Nephron progenitor cell (in vitro differentiated cells): ENCODE measurements around the gene PRSS12.

Experiments used
- DNase-seq: peaks from one replicate; pipeline ENCODE4 v3.0.0; 2021
- H3K27ac Mint-ChIP-seq: 2 replicates; pipeline ENCODE4 v1.8.0; 2021; ENCODE audit warnings: mild to moderate bottlenecking, moderate library complexity, mixed read lengths
- H3K27me3 Mint-ChIP-seq: 2 replicates; pipeline ENCODE4 v1.8.0; 2021; ENCODE audit warnings: mild to moderate bottlenecking, low read depth, mixed read lengths; ENCODE audit not compliant: poor library complexity
- H3K36me3 Mint-ChIP-seq: 2 replicates; pipeline ENCODE4 v1.8.0; 2021; ENCODE audit warnings: low read depth, mixed read lengths
- H3K4me1 Mint-ChIP-seq: 2 replicates; pipeline ENCODE4 v1.8.0; 2021; ENCODE audit warnings: mixed read lengths
- H3K4me3 Mint-ChIP-seq: 2 replicates; pipeline ENCODE4 v1.8.0; 2021; ENCODE audit warnings: mild to moderate bottlenecking, moderate library complexity, mixed read lengths
- H3K9me3 Mint-ChIP-seq: 2 replicates; pipeline ENCODE4 v1.8.0; 2021; ENCODE audit warnings: mild to moderate bottlenecking, moderate library complexity, mixed read lengths
- CTCF ChIP-seq: fragments of 200-600 bp; sonication (generic); IDR thresholded peaks from 2 replicates; pipeline ENCODE4 v1.5.0; 2021; ENCODE audit warnings: antibody characterized with exemption

PRSS12 gene

GRCh38 chr4:118290951-118291350, 61.9 kb downstream of the PRSS12 start:
- Mint-ChIP-seq H3K4me3 (no peak overlapping the region), H3K27ac (no peak overlapping the region), H3K4me1 (no peaks in the 10 kb centered on the region), H3K36me3 (no peaks in the 10 kb centered on the region), H3K27me3 (no peaks in the 10 kb centered on the region), H3K9me3 (no peaks in the 10 kb centered on the region)
- TF ChIP-seq CTCF: no peak
- no peak for DNase-seq

- no peaks in the 10 kb centered on the region for H3K27me3 Mint-ChIP-seq
- H3K4me1 Mint-ChIP-seq: no peaks in the 10 kb centered on the region
- no peak for TF ChIP-seq CTCF
- H3K27ac Mint-ChIP-seq: no peak overlapping the region
- no peak for DNase-seq
- H3K9me3 Mint-ChIP-seq: no peaks in the 10 kb centered on the region
- H3K36me3 Mint-ChIP-seq: no peaks in the 10 kb centered on the region
- no peak overlapping the region for H3K4me3 Mint-ChIP-seq
Observed at GRCh38 chr4:118289794-118290193, 63.0 kb downstream of the PRSS12 start.

GRCh38 chr4:118287711-118288451, 64.9 kb downstream of the PRSS12 start:
- peaks cover 2% of the 10 kb centered on the region for H3K36me3 Mint-ChIP-seq
- no peak overlapping the region for H3K27ac Mint-ChIP-seq
- no peaks in the 10 kb centered on the region for H3K9me3 Mint-ChIP-seq
- H3K4me1 Mint-ChIP-seq: peaks cover 3% of the 10 kb centered on the region
- H3K27me3 Mint-ChIP-seq: no peaks in the 10 kb centered on the region
- no peak for TF ChIP-seq CTCF
- DNase-seq: no peak
- no peak overlapping the region for H3K4me3 Mint-ChIP-seq

GRCh38 chr4:118286685-118287084, 66.1 kb downstream of the PRSS12 start:
- H3K4me1 Mint-ChIP-seq: peaks cover 13% of the 10 kb centered on the region
- DNase-seq: no peak
- H3K27me3 Mint-ChIP-seq: no peaks in the 10 kb centered on the region
- no peak for TF ChIP-seq CTCF
- peaks cover 5% of the 10 kb centered on the region for H3K36me3 Mint-ChIP-seq
- H3K9me3 Mint-ChIP-seq: no peaks in the 10 kb centered on the region
- H3K4me3 Mint-ChIP-seq: no peak overlapping the region
- no peak overlapping the region for H3K27ac Mint-ChIP-seq

GRCh38 chr4:118285931-118286330, 66.9 kb downstream of the PRSS12 start:
- peaks cover 5% of the 10 kb centered on the region for H3K36me3 Mint-ChIP-seq
- no peaks in the 10 kb centered on the region for H3K9me3 Mint-ChIP-seq
- H3K4me1 Mint-ChIP-seq: peaks cover 20% of the 10 kb centered on the region
- DNase-seq: no peak
- no peak for TF ChIP-seq CTCF
- H3K27ac Mint-ChIP-seq: no peak overlapping the region
- H3K27me3 Mint-ChIP-seq: no peaks in the 10 kb centered on the region
- no peak overlapping the region for H3K4me3 Mint-ChIP-seq

GRCh38 chr4:118284169-118284568, 68.6 kb downstream of the PRSS12 start:
- no peak for TF ChIP-seq CTCF
- H3K36me3 Mint-ChIP-seq: peaks cover 5% of the 10 kb centered on the region
- no peak for DNase-seq
- no peaks in the 10 kb centered on the region for H3K9me3 Mint-ChIP-seq
- H3K27ac Mint-ChIP-seq: no peak overlapping the region
- H3K27me3 Mint-ChIP-seq: no peaks in the 10 kb centered on the region
- peaks cover 36% of the 10 kb centered on the region for H3K4me1 Mint-ChIP-seq
- H3K4me3 Mint-ChIP-seq: no peak overlapping the region
